HG02798 (cell line): ENCODE data around the gene TRPM3.

Experiments used
- ATAC-seq: cut with Tn5 transposase; IDR thresholded peaks from one replicate; pipeline ENCODE4 v1.9.1; 2021; ENCODE audit warnings: mild to moderate bottlenecking; ENCODE audit not compliant: unreplicated experiment, poor library complexity

Gene TRPM3

DNA sequence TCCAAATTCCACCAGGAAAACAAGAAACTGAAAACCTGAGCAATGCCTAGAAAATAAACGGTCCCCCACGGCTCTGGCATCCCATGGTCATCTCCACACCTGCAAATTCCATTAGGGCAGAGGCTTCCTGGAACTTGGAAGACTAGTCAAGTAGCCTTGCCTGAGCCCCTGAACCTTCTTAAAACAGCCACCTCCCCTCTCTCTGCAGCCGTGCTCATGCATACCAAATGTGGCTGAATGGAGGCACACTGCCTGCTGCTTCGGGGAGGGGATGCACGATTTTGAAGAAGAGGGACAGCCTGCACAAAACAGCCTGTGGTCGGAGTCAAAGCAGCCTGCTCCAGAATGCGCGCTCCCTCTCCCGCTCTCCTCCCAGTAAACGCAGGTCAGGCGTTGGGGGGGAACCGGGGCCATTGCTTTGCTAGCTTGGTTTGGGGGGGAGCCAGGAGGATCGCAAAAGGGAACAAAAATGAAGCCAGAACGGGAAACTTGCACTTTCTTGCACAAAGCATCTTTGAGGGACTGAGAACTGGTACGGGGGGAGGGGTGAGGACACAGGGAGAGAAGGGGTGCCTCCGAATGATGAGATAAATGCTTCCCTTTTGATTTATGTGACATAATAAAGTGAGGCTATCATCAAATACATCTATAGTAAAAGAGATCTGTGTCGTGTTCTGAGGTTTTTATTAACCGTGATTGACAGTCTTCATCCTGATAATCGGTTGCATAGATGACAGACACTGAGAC is at the start of gene TRPM3:
Gene TRPM3, minus strand, starts transcription at position 347 of the 747 bp plus-strand sequence. Its CDS starts 267 bp downstream, at position 80.
- ATAC-seq, result no peak

DNA sequence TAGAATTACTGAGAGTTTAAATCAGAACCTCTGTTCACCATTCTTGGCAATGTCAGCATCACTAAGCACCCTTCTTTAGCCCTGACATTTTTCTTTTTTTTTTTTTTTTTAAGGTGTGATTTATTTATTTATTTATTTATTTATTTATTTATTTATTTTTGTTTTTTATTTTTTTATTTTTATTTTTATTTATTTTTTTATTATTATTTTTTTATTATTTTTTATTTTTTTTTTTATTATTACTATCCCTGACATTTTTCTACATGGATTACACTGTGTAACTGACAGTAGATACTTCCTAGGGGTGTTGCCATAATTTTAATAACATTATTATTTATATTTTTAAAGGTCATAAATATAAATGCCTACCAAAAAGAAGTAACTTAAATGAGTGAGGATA is 47.0 kb upstream of the TRPM3 start:
- no peak for ATAC-seq

DNA sequence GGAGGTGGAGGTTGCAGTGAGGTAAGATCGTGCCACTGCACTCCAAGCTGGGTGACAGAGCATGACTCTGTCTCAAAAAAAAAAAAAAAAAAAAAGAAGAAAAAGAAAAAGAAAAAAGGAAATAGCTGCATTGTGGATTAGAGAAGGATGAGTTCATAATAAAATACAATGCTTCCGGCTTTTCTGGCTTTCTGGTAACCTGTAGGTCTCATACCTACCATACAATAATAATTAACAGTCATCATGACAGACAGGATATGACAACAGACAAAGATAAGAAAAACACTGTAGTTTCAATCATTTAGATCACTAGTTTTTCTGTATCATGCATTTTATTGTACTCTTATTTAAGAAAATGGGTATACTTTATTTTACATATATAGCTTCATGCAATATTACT is 40.7 kb upstream of the TRPM3 start:
- no peak for ATAC-seq

DNA sequence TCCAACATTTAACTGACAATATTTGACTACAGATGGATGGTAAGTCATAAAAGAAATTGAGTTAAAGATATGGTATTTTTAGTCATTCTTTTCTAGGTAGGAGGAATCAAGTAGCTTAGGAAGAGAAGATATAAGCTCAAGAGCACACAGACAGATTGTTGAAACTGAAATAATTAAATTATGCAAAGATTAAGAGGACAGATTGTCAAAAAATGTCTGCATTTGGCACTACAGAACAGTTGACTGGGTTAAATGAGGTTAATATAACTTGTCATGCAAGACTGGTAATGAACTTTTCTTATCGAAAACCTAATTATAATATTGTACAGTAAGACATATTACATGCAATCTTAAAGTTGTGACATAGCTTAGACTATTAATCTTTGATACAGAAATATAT is 36.3 kb upstream of the TRPM3 start:
- ATAC-seq, result no peak

DNA sequence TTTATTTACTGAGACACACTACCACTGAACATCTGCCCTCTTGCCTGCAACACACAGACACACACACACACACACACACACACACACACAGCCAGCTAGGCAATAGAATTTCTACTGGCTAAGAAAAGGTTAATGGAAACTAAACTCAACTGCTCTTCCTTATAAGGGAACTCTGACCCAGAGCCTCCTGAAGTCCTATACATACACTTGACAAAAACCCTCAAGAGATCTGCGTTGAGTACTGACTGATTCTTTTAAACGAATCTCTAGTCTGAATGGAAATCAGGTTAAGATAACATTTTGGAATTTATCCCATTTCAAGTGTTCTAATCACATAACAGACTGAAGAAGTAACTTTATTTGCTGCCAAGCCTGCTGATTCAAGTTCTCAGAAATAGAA is 25.9 kb upstream of the TRPM3 start:
- ATAC-seq, result no peak

DNA sequence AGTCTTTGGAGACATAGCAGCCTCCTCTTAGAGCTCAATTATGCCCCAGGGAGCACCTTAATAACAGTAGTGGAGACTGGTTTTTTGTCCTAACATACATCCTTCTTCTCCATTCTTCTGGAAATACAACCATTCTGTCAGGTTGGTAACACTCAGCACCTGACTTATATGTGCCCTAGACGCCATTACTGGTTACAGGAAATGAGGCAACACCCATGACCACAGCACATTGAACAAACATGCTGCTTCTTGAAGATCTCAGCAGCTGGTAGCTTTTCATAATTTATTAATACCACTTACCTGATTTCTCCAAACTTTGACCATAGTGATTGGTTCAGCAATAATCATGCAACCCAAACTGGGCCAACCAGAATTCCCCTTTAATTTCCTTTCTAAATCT is 25.1 kb upstream of the TRPM3 start:
- no peak for ATAC-seq

DNA sequence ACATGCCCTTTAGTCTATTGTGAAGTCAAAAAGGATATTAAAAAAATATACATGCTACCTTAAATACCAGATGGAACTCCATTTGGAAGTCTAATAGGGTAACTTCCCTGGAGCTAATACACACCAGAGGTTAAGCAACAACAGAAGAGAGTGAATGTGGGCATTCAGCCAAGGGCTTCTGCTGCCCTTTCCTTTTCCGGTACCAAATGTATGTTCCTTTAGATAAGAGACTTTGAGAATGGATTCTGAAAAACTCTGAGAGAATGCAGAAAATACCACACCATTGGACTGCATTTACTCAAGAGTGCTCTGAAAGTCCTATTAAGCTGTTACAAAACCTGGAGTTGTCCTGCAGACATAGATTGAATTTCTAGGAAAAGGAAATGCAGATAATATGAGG is 23.8 kb upstream of the TRPM3 start:
- no peak for ATAC-seq

DNA sequence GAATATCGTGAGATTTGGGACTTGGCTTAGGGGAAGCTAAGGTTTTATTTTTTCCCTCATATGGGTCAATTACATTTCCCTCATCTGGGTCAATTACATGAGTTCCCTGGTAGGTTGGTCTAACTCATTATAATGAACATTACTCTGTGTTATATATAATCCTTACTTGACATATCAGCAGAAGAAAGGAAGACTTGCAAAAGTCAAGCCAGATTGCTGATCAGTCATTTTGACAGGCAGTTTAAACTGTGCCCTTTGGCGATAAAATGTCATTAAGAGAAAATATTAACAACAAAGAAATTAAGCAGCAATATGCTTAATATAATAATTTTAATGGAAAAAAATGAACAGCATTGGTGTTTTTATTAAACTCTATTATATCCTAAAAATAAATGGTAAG is 23.1 kb upstream of the TRPM3 start:
- no peak for ATAC-seq

DNA sequence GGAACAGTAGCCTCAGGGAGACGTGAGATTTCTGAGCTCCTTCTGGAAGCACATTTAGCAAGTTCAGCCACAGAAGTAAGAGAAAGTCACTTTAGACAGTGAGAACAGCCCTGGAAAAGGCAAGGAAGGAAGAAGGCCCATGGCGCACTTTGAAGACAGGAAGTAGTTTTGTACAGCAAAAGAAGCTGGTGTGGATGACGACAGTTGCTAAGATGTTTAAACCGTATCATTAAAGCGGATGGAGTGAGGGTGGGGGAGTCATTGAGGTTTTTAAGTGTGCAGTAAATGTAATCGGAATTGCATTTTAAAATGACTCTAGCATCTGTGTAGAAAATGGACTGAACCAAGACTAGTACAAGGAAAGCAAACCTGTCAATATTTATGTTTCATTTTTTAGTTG is 15.3 kb upstream of the TRPM3 start:
- no peak for ATAC-seq

DNA sequence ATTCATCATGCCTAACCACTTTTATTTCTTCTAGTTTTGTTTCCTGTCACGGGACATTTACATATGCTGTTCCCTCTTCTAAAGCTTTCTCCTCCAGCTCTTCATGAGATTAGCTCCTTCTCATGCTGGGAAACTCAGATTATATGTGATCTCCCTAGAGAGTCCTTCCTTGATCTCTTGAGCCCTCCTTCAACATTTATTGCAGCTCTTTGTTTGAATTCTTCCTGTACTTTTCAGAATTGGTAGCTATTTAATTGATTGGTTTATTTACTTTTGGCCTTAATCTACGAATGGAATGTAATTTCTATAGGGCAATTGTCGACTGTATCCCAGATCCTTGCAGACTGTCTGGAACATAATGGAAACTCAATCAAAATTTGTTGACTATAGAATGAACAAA is 9.7 kb upstream of the TRPM3 start:
- ATAC-seq, result no peak

DNA sequence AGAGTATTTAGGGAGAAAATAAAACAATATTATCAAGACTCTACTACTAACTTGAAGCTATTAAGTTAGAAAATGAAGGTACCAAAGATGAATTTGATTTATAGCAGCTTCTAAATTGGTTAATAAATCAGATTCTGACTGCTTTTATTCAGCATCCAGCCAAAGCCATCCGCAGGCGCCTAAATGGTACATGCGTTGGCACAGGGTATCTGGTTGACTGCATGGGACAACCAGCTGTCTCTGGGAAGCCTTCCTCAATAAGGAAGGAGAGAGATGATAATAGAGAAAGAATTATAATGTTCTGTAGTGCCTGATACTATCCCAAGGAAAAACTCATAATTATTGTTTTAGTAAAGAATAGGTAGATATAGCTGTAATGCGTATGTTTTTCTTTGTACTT is 9.1 kb upstream of the TRPM3 start:
- ATAC-seq, result no peak

DNA sequence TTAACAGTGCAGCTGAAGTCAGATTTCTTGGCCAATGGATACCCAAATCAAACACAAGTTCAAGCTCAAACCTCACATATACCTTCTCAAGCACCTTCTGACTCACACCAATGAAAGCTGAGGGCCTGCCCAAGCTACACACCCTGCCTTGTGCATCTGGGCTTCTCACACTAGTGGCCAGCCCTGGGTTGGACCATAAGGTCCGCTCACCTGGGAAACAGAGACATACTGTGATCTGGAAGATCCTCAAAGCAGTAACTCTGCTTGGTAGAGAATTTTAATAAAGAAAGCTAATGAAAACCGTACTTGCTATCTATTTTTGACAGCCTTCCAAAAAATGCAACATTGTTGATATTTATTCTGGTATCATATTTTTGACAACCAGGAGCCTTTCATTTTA is 7.4 kb upstream of the TRPM3 start:
- no peak for ATAC-seq

DNA sequence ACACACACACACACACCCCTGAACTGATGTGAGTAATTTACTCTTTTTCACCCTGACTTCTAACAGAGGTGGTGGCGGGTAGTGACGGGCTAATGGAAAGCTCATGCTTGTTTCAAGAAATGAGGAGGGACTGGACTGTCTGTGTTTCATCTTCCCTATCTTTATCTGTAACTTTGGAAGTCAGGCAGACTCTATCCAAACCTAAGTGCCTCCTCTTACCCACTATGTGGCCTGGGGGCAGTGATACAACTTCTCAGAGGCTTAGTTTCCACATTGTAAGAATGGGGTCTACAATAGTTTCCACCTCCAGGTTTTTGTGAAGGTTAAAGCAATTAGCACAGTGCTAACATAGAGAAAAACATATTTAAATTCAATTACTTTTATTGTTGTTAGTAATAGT is 5.9 kb upstream of the TRPM3 start:
- no peak for ATAC-seq

DNA sequence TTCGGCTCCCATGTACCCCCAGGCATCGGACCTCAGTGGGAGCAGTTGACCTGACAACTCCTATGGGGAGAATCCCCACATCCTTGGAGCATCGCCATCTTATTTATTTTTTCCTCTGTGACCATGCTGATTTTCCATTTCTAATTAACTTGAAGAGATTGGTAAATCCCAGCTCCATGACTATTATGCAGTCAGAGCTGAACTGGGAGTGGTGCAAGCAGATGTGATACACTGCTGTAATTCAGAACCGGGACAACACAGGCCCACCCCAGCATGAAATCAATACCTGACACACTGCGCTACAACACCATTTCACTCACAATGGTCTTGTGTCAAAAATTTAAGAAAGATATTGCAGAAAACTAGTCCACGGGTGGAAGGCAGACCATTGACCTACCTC is 1.0 kb upstream of the TRPM3 start:
- ATAC-seq, result no peak

DNA sequence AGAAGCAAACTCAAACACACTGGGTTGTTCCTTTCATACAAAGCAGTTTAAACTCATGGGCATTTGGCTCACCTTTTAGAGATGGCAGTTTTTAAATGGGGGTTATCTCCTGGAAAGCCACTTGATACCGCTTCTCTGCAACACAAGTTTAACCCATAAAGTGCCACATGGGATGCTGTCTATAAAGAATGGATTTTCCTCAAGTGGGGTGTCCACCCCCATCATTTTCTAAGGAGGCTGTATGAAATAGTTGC is 528 bp upstream of the TRPM3 start:
- no peak for ATAC-seq

DNA sequence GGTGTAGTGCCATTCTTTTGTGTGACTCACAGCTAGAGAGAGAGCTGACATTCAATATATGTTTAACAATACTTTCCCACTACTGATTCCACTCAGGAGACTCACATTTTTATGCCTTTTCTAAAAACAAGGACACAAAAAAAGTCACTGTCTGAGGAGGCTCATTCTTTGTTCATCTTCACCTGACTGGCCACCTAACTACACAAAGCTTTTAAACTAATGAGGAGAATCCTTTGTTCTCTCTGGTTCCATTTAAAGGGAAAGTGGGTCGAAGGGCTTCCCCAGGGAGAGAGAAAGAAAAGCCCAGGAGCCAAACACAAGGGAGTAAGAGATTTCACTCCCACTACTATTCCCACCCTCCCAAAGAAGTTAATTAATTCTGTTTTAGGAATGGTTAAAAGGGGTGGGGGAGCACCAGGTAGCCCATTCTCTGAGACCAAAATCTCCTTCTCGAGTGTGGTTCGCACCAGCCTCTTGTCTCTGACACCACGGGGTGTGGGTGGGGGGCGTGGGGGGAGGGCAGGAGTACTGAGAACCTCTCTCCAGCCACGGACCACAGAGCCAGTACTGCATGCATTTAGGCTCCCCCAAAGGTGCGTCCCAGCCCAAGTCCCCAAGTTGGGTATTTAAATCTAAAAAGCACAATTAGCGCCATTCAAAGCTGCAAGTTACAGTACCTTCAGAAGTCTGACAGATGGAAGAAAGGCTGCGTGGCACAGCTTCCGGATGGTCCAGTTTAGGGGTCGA is 747 bp downstream of the TRPM3 start:
- ATAC-seq, result no peak

DNA sequence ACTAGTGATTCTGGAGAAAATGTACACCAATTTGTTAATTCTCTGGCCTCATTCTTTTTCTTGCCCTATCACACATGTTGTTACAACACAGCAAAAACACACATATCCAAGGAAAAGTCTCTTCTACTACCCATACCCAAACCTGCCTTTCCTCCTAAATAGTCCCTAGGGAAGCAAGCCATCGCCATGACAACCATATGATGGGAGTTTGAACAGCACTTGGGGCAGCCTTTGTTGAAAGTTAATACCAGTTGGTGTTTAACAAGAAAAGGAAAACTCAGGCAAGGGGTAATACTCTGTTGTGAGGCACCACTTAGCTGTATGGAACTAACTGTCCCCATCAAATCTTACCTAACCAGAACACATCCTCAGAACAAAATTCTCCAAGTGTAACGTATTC is 1.7 kb downstream of the TRPM3 start:
- no peak for ATAC-seq

DNA sequence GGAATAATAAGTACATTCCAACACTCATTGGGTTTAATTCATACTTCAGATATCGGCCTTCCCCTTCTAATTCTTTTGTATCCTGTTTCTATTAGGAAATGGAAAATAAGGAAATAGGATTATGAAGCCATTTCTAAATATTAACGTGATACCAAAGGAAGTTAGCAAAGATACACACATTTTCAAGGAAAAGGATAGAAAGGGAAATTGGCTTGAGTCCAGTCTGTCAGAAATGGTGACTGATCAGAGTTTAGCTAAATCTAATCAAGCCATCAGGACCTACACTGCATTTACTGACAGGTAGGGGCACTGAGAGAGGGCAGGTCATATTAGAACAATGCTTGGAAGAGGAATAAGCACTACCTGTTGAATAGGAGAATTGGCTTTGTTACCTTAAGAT is 3.1 kb downstream of the TRPM3 start:
- ATAC-seq, result no peak

DNA sequence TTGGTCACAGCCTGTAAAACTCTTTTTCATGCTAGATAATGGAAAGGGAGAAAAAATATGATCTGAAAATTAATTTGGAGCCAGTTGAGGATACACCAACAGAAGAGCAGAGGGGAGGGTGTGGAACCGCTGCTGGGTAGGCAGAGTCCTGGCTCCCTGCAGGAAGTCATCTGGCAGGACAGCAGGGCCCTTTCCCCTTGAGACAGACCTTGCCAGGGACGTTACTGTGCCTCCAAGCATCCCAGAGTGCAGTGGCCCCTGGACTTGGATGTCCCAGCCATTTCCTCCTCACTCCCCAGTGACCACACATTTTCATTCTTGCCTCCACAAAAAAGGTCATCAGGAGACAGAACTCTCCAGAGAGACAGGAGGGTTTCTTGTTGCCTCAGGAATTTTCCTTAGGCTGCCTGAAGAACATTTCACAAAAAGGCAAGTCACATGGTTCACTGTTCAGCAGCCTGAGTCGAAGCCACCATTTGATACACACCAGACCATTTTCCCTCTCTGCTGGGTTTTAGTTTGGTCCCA is 5.9 kb downstream of the TRPM3 start:
- ATAC-seq, result no peak

DNA sequence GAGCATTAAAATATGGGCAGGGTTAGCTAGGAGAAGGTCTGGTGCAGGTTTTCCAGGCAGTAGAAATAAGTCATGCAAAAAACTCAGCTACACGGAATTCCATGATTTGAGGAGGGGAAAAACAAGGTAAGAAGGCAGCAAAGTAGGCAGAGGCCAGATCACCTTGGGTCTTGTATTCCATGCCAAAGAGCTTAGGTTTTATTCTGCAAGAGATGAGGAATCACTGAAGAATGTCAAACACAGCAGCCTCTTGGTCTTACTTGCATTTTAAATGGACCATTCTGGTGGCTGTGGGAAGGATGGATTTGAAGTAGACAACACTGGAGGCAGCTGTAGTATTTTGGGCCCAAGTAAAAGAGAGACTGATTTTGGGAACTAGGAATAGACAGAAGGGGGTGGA is 8.6 kb downstream of the TRPM3 start:
- ATAC-seq, result no peak

DNA sequence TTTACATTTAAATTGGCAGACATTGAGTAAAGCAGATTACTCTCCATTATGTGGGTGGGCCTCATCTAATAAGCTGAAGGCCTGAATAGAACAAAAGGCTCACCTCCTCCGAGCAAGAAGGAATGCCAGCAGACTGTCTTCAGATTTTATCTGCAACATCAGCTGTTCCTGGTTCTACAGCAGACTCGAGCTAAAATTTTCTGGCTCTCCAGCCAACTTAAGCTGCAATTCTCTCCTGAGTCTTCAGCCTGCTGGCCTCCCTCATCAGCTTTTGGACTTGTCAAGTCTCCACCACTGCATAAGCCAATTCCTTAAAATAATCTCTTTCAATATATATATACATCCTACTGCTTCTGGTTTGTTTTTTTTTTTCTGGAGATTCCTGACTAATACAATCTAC is 12.5 kb downstream of the TRPM3 start:
- no peak for ATAC-seq

DNA sequence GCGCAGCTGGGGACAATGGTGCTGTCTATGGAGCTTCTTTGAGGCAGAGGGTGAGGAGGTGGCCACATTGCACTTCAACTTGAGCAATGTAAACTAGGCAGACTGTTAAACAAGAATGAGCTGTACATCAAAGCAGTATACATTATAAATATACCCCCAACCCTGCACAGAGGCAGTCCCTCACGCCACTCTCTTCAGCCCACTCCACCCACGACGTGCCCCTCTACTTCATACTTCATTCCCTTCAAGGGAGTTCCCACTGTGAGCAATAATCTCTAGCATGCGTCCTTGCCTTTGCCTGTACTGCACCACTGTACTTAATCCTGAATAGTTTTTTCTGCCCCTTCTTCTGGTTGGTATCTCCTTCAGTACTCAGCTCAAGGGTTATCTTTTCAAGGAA is 14.4 kb downstream of the TRPM3 start:
- ATAC-seq, result no peak
